Left lobe of liver (tissue), 2 donors: Measurements from ENCODE around the gene NEK5. TPM values are rescaled to one million over a fixed set of nuclear protein-coding genes. Genes with fewer than 3 reads are reported as not detected.

ENCODE experiments used
- ATAC-seq: fragments of 200-7000 bp; cut with Tn5 transposase; one replicate; pipeline ENCODE4 v1.9.1; 2020; ENCODE audit warnings: mild to moderate bottlenecking, moderate library complexity
- DNase-seq: peaks from one replicate; pipeline ENCODE4 v3.0.0-alpha.2; 2020; ENCODE audit warnings: low spot score
- total RNA-seq: library from RNA; stranded (reverse); gene quantifications from one replicate; pipeline ENCODE4 v1.2.1, GENCODE V29; 2021
- donor health status: DM: no; HTN: no; CAD: no; lungs with moderate emphysema.
- donor health status: DM: no; HTN: yes; CAD: no.

NEK5 gene
- total RNA-seq, 1 donor from 2014 or later, result 0.05 TPM

DNA sequence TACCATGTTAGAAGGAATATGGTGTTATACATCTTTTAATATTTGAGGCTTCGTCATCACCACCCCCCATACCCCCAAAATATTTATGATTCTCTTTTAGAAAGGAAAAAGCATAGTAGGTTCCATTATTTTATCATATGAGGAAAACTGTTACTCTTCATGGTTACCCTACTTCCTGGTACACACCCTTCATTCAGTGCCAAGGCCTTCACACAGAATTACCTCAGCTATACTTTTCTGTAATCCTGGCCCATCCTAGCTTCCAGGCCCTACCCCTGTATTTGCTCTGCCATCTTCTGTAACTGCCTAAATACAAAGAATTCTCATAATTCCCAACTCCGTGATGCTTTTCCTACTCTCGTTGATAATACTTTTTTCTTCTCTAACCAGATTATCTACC lies 108.7 kb downstream of the NEK5 start:
- no peak for ATAC-seq
- DNase-seq, result no peak

- DNase-seq (no peak), ATAC-seq (no peak)
Observed at GRCh38 chr13:52016296-52016695, 112.6 kb downstream of the NEK5 start.

GRCh38 chr13:52012512-52012836 lies 116.4 kb downstream of the NEK5 start:
- DNase-seq, result no peak
- ATAC-seq, result no peak

GRCh38 chr13:52011632-52012511 lies 117.0 kb downstream of the NEK5 start, which contains the start of gene ALG11:
Gene ALG11, plus strand, starts transcription at chr13:52012398. Its CDS starts 21 bp downstream, at chr13:52012419.
- ATAC-seq, result peak; percentile 95
- peak; percentile 100 for DNase-seq

GRCh38 chr13:52010890-52011631 lies 117.8 kb downstream of the NEK5 start, which contains the start of gene ATP7B:
Gene ATP7B, minus strand, starts transcription at chr13:52011450. Its CDS starts 113 bp downstream, at chr13:52011337.
- peak; percentile 65 for DNase-seq
- peak; percentile 57 for ATAC-seq

- no peak for ATAC-seq
- no peak for DNase-seq
Observed at GRCh38 chr13:52009946-52010345, 118.9 kb downstream of the NEK5 start.

DNA sequence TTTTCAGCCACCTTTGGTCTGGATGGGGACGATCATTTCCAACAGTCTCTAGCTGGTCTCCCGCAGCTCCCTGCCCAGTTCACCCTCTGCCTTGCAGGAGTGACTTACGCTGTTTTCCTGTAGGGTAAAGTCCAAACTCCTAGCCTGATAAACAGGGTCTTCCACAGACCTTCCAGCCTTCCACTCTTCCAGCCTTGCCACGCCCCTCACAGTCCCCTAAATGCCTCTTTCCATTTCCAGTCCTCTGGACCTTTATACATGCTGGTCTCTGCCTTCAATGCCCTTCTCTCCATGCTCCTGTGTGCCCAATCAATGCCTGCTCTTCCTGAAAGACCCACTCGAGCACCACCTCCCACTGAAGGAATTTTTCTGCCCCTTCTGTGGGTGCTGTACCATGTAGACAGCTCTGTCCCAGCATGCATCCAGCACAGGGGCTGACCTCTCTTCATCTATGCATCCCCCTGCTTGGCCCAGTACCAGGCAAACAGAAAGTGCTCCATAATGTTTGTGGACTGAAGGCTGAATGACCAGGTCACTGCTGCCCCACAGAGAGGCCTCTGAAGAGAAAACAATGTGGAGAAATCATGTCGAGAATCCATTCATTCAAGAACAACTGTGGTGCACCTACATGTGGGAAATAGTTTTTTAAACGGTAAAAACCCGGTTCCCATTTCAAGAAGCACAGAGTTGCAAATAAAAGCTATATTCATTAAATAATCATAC lies 122.2 kb downstream of the NEK5 start:
- no peak for DNase-seq

GRCh38 chr13:52005841-52006522 lies 122.9 kb downstream of the NEK5 start:
- DNase-seq (no peak), ATAC-seq (no peak)

More for the DNA sequence above, 122.2 kb downstream of the NEK5 start:
- peak; percentile 8 for ATAC-seq

- DNase-seq (no peak), ATAC-seq (peak; percentile 49)
Observed at GRCh38 chr13:52004511-52005170, 124.2 kb downstream of the NEK5 start.

GRCh38 chr13:52003541-52003940 lies 125.3 kb downstream of the NEK5 start:
- ATAC-seq (no peak), DNase-seq (no peak)

- ATAC-seq, result no peak
- DNase-seq, result no peak
Observed at GRCh38 chr13:52002361-52002760, 126.5 kb downstream of the NEK5 start.

DNA sequence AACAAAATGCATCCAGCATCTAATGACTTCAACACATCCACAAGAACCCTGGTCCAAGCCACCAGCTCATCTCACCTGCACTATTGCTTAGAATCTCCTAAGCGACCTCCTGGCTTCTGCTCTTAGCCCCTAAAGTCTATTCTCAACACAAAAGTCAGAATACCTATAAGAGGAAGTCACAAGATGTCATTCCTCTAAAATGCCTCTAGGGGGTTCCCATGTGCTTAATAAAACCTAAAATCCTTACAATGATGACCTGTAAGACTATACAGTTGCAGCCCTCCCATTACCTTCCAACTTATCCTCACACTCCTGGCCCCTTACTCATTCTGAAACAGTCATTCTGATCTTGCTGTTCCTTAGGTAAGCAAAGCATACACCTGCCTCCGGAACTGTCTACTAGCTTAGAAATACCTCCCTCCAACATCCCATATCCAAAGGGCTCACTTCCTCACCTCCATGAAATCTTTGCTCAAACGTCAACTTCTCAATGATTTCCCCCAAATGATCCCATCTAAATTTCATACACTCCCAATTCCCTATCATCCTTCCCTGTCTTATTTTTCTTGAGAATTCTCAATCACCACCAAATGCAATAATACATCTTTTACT lies 127.6 kb downstream of the NEK5 start:
- DNase-seq, result no peak
- peak; percentile 34 for ATAC-seq

DNA sequence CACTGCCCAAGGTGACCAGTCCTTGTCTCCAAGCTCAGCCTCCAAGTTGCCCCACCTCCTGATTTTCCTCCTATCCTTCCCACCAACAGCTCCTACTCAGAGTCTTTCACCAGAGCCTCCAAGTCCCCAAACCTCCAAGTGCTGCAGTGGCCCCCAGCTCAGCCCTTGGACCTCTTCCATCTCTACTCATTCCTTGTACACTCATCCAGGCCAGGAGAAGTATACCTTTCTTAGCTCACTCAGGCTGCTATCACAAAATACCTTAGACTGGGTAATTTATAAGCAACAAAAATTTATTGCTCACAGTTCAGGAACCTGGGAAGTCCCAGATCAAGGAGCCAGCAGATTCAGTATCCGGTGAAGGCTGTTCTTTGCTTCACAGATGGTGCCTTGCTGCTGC lies 129.0 kb downstream of the NEK5 start:
- DNase-seq, result no peak

DNA sequence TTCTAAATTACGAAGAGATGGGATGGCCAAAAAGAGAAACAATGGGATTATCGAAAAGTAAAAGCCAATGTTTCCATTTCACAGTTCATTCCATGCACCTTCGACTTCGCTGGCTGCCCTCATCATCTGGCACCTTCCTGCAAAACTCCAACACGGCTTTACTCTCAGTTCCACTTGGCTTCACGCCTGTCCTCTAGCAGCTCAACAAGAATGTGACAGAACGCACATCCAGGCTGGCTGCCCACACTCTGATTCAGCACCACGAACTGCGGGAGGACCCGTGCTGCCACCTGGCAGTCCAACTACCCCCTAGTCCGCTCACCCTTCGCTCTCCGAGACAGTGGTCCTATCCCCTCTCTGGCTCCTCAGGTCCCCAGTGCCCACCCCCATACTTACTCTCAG lies 129.4 kb downstream of the NEK5 start:
- ATAC-seq, result peak; percentile 69
- peak; percentile 93 for DNase-seq

More for the DNA sequence above, 129.0 kb downstream of the NEK5 start:
- ATAC-seq, result no peak

DNA sequence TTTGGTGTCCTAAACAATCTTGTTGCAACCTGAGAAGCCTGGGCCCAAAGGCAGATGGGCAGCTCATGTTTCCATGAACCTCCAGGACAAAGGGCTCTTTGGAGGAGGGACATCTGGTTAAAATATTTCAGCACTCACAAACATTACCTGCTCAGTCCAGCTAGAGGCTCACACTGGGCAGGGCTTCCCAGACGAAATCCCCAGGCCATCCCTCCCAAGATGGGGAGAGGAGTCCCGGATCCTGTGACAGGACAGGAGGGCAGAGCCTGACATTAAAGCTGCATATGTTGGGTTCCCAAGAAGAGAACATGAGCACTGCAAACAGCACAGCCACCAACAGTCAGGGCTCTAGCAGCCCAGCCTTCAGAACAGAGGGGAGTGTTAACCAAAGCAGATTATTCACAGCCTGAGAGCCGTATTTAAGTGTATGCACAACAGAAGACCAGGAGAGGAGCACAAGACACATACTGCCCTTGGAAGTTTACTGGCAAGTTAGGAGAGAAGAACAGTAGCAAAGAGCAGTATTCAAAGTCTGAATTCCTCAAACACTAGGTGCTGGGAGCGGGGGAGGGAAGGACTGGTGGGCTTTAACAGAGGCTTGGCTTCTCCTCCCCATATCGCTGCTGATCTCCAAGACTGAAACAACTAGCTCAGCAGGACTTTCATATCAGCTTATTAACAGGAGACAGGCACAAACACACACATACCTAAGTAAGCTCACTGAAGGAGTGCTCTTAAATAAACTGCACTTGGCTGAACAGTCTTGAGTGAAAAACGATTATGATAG lies 130.0 kb downstream of the NEK5 start:
- DNase-seq (peak; percentile 71), ATAC-seq (peak; percentile 60)

GRCh38 chr13:51997641-51998330 lies 131.1 kb downstream of the NEK5 start:
- DNase-seq (no peak), ATAC-seq (no peak)

GRCh38 chr13:51997186-51997585 lies 131.7 kb downstream of the NEK5 start:
- no peak for ATAC-seq
- DNase-seq, result no peak

GRCh38 chr13:51996641-51997040 lies 132.2 kb downstream of the NEK5 start:
- no peak for DNase-seq
- ATAC-seq, result no peak
